ENCODE measurements around the gene IGFBP3.

DNA sequence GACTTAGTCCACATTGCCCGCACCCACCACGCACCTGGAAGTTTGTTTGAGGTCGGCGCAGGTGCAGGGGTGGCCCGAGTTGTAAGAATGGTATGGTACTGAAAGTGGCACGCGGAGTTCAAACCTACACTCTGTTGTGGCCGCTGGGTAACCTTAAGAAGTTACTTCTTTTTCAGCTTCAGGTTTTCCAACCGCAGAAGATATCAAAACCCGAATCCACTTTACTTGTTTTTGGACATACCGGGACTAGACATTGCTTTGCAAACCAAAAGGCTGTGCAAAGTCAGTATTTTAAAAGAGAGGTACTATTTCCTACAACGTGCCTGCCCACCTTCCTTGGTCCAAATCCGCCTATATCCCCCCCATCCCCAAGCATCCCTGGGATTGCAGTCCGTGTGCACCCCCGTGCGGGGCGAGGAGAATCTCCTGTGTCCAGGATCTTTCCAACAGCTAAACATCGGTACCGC is 1.0 kb downstream of the IGFBP3 start:
- TF ChIP-seq, protein P1, sequence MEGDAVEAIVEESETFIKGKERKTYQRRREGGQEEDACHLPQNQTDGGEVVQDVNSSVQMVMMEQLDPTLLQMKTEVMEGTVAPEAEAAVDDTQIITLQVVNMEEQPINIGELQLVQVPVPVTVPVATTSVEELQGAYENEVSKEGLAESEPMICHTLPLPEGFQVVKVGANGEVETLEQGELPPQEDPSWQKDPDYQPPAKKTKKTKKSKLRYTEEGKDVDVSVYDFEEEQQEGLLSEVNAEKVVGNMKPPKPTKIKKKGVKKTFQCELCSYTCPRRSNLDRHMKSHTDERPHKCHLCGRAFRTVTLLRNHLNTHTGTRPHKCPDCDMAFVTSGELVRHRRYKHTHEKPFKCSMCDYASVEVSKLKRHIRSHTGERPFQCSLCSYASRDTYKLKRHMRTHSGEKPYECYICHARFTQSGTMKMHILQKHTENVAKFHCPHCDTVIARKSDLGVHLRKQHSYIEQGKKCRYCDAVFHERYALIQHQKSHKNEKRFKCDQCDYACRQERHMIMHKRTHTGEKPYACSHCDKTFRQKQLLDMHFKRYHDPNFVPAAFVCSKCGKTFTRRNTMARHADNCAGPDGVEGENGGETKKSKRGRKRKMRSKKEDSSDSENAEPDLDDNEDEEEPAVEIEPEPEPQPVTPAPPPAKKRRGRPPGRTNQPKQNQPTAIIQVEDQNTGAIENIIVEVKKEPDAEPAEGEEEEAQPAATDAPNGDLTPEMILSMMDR (IDR thresholded peaks at IDR 0.05), result no peak
- TF ChIP-seq POLR2AphosphoS5 (IDR thresholded peaks at IDR 0.05) (no peak), POLR2A (IDR thresholded peaks at IDR 0.05; ENCODE audit: low read depth) (no peak)

Measured in esophagus muscularis mucosa (tissue), 3 donors.